ENCODE results near the gene BTN1A1.
"Not testable (repeated sequence)": the region's sequence is repeated elsewhere in the genome, so short reads cannot be mapped to it uniquely, and the experiment has no call there.

The BTN1A1 gene

GRCh38 chr6:26519359-26519758 lies 19.3 kb downstream of the BTN1A1 start:
- no peak for DNase-seq

GRCh38 chr6:26520237-26520849 lies 20.2 kb downstream of the BTN1A1 start:
- DNase-seq = peak; percentile 16 to 69

GRCh38 chr6:26520850-26521599 lies 20.9 kb downstream of the BTN1A1 start:
- DNase-seq = peak; percentile 58 to 88

GRCh38 chr6:26521600-26522391 lies 21.7 kb downstream of the BTN1A1 start:
- DNase-seq = peak; percentile 23 to 60

GRCh38 chr6:26522486-26523228 lies 22.6 kb downstream of the BTN1A1 start:
- peak in 1 of 2 experiments; percentile 3 for DNase-seq

GRCh38 chr6:26524314-26524713 lies 24.2 kb downstream of the BTN1A1 start:
- DNase-seq = not testable (repeated sequence)

- DNase-seq = no peak
Observed at GRCh38 chr6:26524722-26525370, 24.7 kb downstream of the BTN1A1 start.

- no peak for DNase-seq
Observed at GRCh38 chr6:26525838-26526237, 25.7 kb downstream of the BTN1A1 start.

- DNase-seq = no peak
Observed at GRCh38 chr6:26526928-26527327, 26.8 kb downstream of the BTN1A1 start.

- DNase-seq = no peak
Observed at GRCh38 chr6:26530203-26530602, 30.1 kb downstream of the BTN1A1 start.

- DNase-seq = no peak
Observed at GRCh38 chr6:26531897-26532296, 31.8 kb downstream of the BTN1A1 start.

GRCh38 chr6:26532699-26533531 lies 32.8 kb downstream of the BTN1A1 start:
- DNase-seq = peak; percentile 84 to 94

- DNase-seq = no peak
Observed at GRCh38 chr6:26533532-26533931, 33.4 kb downstream of the BTN1A1 start.

GRCh38 chr6:26534681-26535465 lies 34.8 kb downstream of the BTN1A1 start:
- DNase-seq = peak; percentile 70 to 85

GRCh38 chr6:26536571-26537159 lies 36.6 kb downstream of the BTN1A1 start:
- peak; percentile 36 to 62 for DNase-seq

GRCh38 chr6:26537160-26537845 lies 37.2 kb downstream of the BTN1A1 start:
- peak; percentile 96 to 99 for DNase-seq

GRCh38 chr6:26537846-26538571 lies 37.9 kb downstream of the BTN1A1 start, which contains the start of gene HMGN4:
Gene HMGN4, plus strand, starts transcription at chr6:26538366. Its CDS starts 6,841 bp downstream, at chr6:26545207.
- DNase-seq = peak; percentile 80 to 88

GRCh38 chr6:26538572-26538902 lies 38.4 kb downstream of the BTN1A1 start:
- DNase-seq = peak in 1 of 2 experiments; percentile 80
